Panc1 (cell line): ENCODE data around the gene ALKBH1.

Experiments used
- POLR2AphosphoS5 ChIP-seq: IDR thresholded peaks from 2 replicates; pipeline ENCODE4 v1.6.1; 2012; ENCODE audit warnings: mild to moderate bottlenecking, low read depth, low read length, moderate library complexity
- TCF7L2 ChIP-seq: IDR thresholded peaks from 2 replicates; pipeline ENCODE4 v1.6.1; 2011; ENCODE audit warnings: mild to moderate bottlenecking, low read depth, low read length, inconsistent platforms
- TF ChIP-seq, protein P1 (sequence below), 2 experiments: IDR thresholded peaks; 2 replicates each; pipeline ENCODE4 v1.6.1; 2011 to 2012; ENCODE audit warnings: low read depth in 2 of 2, control low read depth in 1 of 2, low read length in 1 of 2, mild to moderate bottlenecking in 1 of 2, moderate library complexity in 1 of 2; ENCODE audit not compliant: insufficient read depth in 1 of 2
- TF ChIP-seq, protein P2 (sequence below): fragments of 450-650 bp; IDR thresholded peaks from 2 replicates; pipeline ENCODE4 v1.5.1; 2017; ENCODE audit warnings: mild to moderate bottlenecking

DNA sequence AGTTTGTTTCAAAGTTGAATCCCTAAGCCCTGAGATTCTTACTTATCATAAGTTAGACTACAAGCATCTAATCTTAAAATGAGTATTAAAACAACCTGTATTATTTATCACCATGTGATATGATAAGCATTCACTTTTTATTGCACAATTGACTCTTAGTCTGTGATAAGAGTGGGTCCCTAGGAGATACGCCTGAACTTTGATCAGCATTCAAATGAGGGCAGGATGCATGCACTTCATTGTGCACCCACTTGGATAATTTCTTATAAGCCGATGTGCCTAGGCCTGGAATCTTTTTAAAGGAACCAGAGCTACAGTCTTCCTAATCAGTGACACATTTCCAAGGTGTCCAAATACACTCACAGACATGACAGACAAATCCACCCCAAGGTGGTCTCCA is 60.0 kb downstream of the ALKBH1 start:
- TF ChIP-seq, protein P1, sequence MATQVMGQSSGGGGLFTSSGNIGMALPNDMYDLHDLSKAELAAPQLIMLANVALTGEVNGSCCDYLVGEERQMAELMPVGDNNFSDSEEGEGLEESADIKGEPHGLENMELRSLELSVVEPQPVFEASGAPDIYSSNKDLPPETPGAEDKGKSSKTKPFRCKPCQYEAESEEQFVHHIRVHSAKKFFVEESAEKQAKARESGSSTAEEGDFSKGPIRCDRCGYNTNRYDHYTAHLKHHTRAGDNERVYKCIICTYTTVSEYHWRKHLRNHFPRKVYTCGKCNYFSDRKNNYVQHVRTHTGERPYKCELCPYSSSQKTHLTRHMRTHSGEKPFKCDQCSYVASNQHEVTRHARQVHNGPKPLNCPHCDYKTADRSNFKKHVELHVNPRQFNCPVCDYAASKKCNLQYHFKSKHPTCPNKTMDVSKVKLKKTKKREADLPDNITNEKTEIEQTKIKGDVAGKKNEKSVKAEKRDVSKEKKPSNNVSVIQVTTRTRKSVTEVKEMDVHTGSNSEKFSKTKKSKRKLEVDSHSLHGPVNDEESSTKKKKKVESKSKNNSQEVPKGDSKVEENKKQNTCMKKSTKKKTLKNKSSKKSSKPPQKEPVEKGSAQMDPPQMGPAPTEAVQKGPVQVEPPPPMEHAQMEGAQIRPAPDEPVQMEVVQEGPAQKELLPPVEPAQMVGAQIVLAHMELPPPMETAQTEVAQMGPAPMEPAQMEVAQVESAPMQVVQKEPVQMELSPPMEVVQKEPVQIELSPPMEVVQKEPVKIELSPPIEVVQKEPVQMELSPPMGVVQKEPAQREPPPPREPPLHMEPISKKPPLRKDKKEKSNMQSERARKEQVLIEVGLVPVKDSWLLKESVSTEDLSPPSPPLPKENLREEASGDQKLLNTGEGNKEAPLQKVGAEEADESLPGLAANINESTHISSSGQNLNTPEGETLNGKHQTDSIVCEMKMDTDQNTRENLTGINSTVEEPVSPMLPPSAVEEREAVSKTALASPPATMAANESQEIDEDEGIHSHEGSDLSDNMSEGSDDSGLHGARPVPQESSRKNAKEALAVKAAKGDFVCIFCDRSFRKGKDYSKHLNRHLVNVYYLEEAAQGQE (IDR thresholded peaks at IDR 0.05; ENCODE audit: insufficient read depth in 1 of 2, low read depth in 2 of 2, low read length in 1 of 2): no peak
- TF ChIP-seq, protein P2, sequence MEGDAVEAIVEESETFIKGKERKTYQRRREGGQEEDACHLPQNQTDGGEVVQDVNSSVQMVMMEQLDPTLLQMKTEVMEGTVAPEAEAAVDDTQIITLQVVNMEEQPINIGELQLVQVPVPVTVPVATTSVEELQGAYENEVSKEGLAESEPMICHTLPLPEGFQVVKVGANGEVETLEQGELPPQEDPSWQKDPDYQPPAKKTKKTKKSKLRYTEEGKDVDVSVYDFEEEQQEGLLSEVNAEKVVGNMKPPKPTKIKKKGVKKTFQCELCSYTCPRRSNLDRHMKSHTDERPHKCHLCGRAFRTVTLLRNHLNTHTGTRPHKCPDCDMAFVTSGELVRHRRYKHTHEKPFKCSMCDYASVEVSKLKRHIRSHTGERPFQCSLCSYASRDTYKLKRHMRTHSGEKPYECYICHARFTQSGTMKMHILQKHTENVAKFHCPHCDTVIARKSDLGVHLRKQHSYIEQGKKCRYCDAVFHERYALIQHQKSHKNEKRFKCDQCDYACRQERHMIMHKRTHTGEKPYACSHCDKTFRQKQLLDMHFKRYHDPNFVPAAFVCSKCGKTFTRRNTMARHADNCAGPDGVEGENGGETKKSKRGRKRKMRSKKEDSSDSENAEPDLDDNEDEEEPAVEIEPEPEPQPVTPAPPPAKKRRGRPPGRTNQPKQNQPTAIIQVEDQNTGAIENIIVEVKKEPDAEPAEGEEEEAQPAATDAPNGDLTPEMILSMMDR: no peak
- TF ChIP-seq POLR2AphosphoS5: no peak
- TF ChIP-seq TCF7L2: no peak
